ENCODE measurements around the gene CYSLTR1.
"Not testable (repeated sequence)": the region's sequence is repeated elsewhere in the genome, so short reads cannot be mapped to it uniquely, and the experiment has no call there.

DNA sequence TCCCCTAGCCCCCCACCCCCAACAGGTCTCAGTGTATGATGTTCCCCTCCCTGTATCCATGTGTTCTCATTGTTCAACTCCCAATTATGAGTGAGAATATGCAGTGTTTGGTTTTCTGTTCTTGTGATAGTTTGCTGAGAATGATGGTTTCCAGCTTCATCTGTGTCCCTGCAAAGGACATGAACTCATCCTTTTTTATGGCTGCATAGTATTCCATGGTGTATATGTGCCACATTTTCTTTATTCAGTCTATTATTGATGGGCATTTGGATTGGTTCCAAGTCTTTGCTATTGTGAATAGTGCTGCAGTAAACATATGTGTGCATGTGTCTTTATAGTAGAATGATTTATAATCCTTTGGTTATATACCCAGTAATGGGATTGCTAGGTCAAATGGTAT, 101.4 kb downstream of the CYSLTR1 start:
- not testable (repeated sequence) for TF ChIP-seq POLR2A, CTCF (IDR thresholded peaks at IDR 0.05)
